ENCODE measurements around the gene SLC22A17. TPM values are rescaled to one million over a fixed set of nuclear protein-coding genes. Genes with fewer than 3 reads are reported as not detected.

SLC22A17 gene
- total and polyA plus RNA-seq, 2 of the 13 experiments (the other 11 are each of a cell fraction or from before 2014, with no cell fraction given) = 0.95 to 1.1 TPM

GRCh38 chr14:23310546-23310945, 42.1 kb downstream of the SLC22A17 start (continued):
- TF ChIP-seq GZF1 (CRISPR knock-in tag; IDR thresholded peaks at IDR 0.05) (no peak), ZZZ3 (CRISPR knock-in tag; IDR thresholded peaks at IDR 0.05; ENCODE audit: borderline replicate concordance) (0 out of 2 replicates have a peak, but pooled peaks have one; percentile 52), TAF15 (IDR thresholded peaks at IDR 0.05; ENCODE audit: low read depth, low read length, poor library complexity, severe bottlenecking) (no peak), ZFP90 (CRISPR knock-in tag; IDR thresholded peaks at IDR 0.05; ENCODE audit: borderline replicate concordance) (no peak), CBFB (CRISPR knock-in tag; IDR thresholded peaks at IDR 0.05) (no peak)
- TF ChIP-seq, protein P1, sequence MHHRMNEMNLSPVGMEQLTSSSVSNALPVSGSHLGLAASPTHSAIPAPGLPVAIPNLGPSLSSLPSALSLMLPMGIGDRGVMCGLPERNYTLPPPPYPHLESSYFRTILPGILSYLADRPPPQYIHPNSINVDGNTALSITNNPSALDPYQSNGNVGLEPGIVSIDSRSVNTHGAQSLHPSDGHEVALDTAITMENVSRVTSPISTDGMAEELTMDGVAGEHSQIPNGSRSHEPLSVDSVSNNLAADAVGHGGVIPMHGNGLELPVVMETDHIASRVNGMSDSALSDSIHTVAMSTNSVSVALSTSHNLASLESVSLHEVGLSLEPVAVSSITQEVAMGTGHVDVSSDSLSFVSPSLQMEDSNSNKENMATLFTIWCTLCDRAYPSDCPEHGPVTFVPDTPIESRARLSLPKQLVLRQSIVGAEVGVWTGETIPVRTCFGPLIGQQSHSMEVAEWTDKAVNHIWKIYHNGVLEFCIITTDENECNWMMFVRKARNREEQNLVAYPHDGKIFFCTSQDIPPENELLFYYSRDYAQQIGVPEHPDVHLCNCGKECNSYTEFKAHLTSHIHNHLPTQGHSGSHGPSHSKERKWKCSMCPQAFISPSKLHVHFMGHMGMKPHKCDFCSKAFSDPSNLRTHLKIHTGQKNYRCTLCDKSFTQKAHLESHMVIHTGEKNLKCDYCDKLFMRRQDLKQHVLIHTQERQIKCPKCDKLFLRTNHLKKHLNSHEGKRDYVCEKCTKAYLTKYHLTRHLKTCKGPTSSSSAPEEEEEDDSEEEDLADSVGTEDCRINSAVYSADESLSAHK (CRISPR knock-in tag; IDR thresholded peaks at IDR 0.05; ENCODE audit: borderline replicate concordance) = no peak
- TF ChIP-seq, protein P2, sequence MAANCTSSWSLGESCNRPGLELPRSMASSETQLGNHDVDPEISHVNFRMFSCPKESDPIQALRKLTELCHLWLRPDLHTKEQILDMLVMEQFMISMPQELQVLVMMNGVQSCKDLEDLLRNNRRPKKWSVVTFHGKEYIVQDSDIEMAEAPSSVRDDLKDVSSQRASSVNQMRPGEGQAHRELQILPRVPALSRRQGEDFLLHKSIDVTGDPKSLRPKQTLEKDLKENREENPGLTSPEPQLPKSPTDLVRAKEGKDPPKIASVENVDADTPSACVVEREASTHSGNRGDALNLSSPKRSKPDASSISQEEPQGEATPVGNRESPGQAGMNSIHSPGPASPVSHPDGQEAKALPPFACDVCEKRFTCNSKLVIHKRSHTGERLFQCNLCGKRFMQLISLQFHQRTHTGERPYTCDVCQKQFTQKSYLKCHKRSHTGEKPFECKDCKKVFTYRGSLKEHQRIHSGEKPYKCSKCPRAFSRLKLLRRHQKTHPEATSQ (CRISPR knock-in tag; IDR thresholded peaks at IDR 0.05; ENCODE audit: borderline replicate concordance) = no peak
